ENCODE measurements around the gene ABCA13. TPM values are rescaled to one million over a fixed set of nuclear protein-coding genes. Genes with fewer than 3 reads are reported as not detected.

The ABCA13 gene
- polyA plus RNA-seq, 1 donor (not counting 4 experiments of a cell fraction or from before 2014, with no cell fraction given) = 0.76 TPM

DNA sequence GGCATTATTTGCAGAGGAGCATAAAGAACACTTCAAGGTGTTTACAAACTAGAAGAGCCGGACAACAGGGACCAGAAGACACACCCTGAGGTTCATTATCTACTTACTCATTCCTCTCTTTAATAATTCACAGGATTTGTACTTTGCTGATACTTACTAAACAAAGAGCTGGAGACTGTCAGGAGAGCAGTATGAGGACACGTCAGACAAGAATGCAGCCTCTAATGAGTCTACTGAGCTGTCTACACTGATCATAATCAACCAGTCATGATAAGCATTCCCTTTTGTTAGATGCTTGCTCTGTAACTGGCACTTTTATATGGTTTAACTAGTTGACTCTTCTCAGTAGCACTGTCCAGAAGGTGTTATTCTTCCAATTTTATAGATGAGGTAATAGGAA lies 509.7 kb downstream of the ABCA13 start:
- DNase-seq (ENCODE audit: low read depth, low spot score) = no peak
- FAIRE-seq = no peak
- H3K4me3 ChIP-seq (ENCODE audit: control insufficient read depth in 2 of 3, extremely low read depth in 1 of 3, insufficient read depth in 2 of 3, low read depth in 1 of 3, low read length in 3 of 3) = no peak overlapping the region
- H2AFZ ChIP-seq (ENCODE audit: control insufficient read depth, low read length) = no peak overlapping the region
- H3K9ac ChIP-seq (ENCODE audit: control insufficient read depth, extremely low read depth, insufficient read depth, low read length) = no peak overlapping the region
- no peaks in the 10 kb centered on the region for H3K9me1 ChIP-seq (ENCODE audit: control insufficient read depth, extremely low read depth, insufficient read depth, low read length)
- no peak overlapping the region for H3K27ac ChIP-seq (ENCODE audit: control insufficient read depth, insufficient read depth, low read length)
- H3K79me2 ChIP-seq (ENCODE audit: control insufficient read depth, insufficient read depth, low read length) = no peaks in the 10 kb centered on the region
- no peak overlapping the region for H3K4me2 ChIP-seq (ENCODE audit: control insufficient read depth, extremely low read depth, insufficient read depth, low read depth, low read length)
- dilution Hi-C loops (cut with MboI; ENCODE audit: extremely low pct_ligation_motif_present, low sequenced_read_pairs) = no loop called here
- H4K20me1 ChIP-seq (ENCODE audit: control insufficient read depth, extremely low read depth, insufficient read depth, low read length) = no peaks in the 10 kb centered on the region
- H3K9me3 ChIP-seq (ENCODE audit: control insufficient read depth, low read depth, low read length) = no peaks in the 10 kb centered on the region
- H3K27me3 ChIP-seq (ENCODE audit: control insufficient read depth, extremely low read depth, insufficient read depth, low read length) = no peaks in the 10 kb centered on the region
- TF ChIP-seq, protein P1, sequence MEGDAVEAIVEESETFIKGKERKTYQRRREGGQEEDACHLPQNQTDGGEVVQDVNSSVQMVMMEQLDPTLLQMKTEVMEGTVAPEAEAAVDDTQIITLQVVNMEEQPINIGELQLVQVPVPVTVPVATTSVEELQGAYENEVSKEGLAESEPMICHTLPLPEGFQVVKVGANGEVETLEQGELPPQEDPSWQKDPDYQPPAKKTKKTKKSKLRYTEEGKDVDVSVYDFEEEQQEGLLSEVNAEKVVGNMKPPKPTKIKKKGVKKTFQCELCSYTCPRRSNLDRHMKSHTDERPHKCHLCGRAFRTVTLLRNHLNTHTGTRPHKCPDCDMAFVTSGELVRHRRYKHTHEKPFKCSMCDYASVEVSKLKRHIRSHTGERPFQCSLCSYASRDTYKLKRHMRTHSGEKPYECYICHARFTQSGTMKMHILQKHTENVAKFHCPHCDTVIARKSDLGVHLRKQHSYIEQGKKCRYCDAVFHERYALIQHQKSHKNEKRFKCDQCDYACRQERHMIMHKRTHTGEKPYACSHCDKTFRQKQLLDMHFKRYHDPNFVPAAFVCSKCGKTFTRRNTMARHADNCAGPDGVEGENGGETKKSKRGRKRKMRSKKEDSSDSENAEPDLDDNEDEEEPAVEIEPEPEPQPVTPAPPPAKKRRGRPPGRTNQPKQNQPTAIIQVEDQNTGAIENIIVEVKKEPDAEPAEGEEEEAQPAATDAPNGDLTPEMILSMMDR (optimal IDR thresholded peaks at IDR 0.05 in 1 of 3, IDR thresholded peaks at IDR 0.05 in 1 of 3, conservative IDR thresholded peaks at IDR 0.05 in 1 of 3; ENCODE audit: extremely low read depth in 1 of 3, insufficient read depth in 2 of 3, low read length in 3 of 3) = no peak
- no peak for TF ChIP-seq EZH2 (IDR thresholded peaks at IDR 0.05; ENCODE audit: low read length)
- no peaks in the 10 kb centered on the region for H3K36me3 ChIP-seq (ENCODE audit: control insufficient read depth in 2 of 2, extremely low read depth in 1 of 2, insufficient read depth in 2 of 2, low read length in 2 of 2)
- H3K4me1 ChIP-seq (ENCODE audit: control insufficient read depth, extremely low read depth, insufficient read depth, low read length) = no peaks in the 10 kb centered on the region

- H3K79me2 ChIP-seq (ENCODE audit: control insufficient read depth, insufficient read depth, low read length) = no peaks in the 10 kb centered on the region
- H2AFZ ChIP-seq (ENCODE audit: control insufficient read depth, low read length) = no peak overlapping the region
- no peaks in the 10 kb centered on the region for H3K27me3 ChIP-seq (ENCODE audit: control insufficient read depth, extremely low read depth, insufficient read depth, low read length)
- TF ChIP-seq, protein P1 (optimal IDR thresholded peaks at IDR 0.05 in 1 of 3, IDR thresholded peaks at IDR 0.05 in 1 of 3, conservative IDR thresholded peaks at IDR 0.05 in 1 of 3; ENCODE audit: extremely low read depth in 1 of 3, insufficient read depth in 2 of 3, low read length in 3 of 3) = no peak
- no peak for TF ChIP-seq EZH2 (IDR thresholded peaks at IDR 0.05; ENCODE audit: low read length)
- H3K9me1 ChIP-seq (ENCODE audit: control insufficient read depth, extremely low read depth, insufficient read depth, low read length) = no peaks in the 10 kb centered on the region
- dilution Hi-C loops (cut with MboI; ENCODE audit: extremely low pct_ligation_motif_present, low sequenced_read_pairs) = no loop called here
- no peaks in the 10 kb centered on the region for H3K4me1 ChIP-seq (ENCODE audit: control insufficient read depth, extremely low read depth, insufficient read depth, low read length)
- no peak for DNase-seq (ENCODE audit: low read depth, low spot score)
- no peak overlapping the region for H3K4me2 ChIP-seq (ENCODE audit: control insufficient read depth, extremely low read depth, insufficient read depth, low read depth, low read length)
- no peaks in the 10 kb centered on the region for H4K20me1 ChIP-seq (ENCODE audit: control insufficient read depth, extremely low read depth, insufficient read depth, low read length)
- no peak overlapping the region for H3K9ac ChIP-seq (ENCODE audit: control insufficient read depth, extremely low read depth, insufficient read depth, low read length)
- H3K9me3 ChIP-seq (ENCODE audit: control insufficient read depth, low read depth, low read length) = no peaks in the 10 kb centered on the region
- H3K27ac ChIP-seq (ENCODE audit: control insufficient read depth, insufficient read depth, low read length) = no peak overlapping the region
- FAIRE-seq = no peak
- no peak overlapping the region for H3K4me3 ChIP-seq (ENCODE audit: control insufficient read depth in 2 of 3, extremely low read depth in 1 of 3, insufficient read depth in 2 of 3, low read depth in 1 of 3, low read length in 3 of 3)
- no peaks in the 10 kb centered on the region for H3K36me3 ChIP-seq (ENCODE audit: control insufficient read depth in 2 of 2, extremely low read depth in 1 of 2, insufficient read depth in 2 of 2, low read length in 2 of 2)
Observed at GRCh38 chr7:48691788-48692187, 520.5 kb downstream of the ABCA13 start.

Other genes starting within 250 kb of the ABCA13 start
- gene PKD1L1, start 223.0 kb upstream of the ABCA13 start, polyA plus RNA-seq = 0.01 to 0.31 TPM (median 0.04 TPM) in 3 replicates
- 24.7 to 36.3 TPM (median 29.8 TPM) in 3 replicates for gene HUS1, start 191.8 kb upstream of the ABCA13 start, polyA plus RNA-seq
- gene SUN3, start 142.4 kb upstream of the ABCA13 start, polyA plus RNA-seq = not detected in 3 replicates
- 0.22 to 0.60 TPM (median 0.39 TPM) in 3 replicates for gene C7orf57, start 135.9 kb upstream of the ABCA13 start, polyA plus RNA-seq
- gene UPP1, start 82.2 kb upstream of the ABCA13 start, polyA plus RNA-seq = 165 to 226 TPM (median 202 TPM) in 3 replicates